SU-DHL-6 (cell line): ENCODE measurements around the gene LIMCH1.

Source experiments
- H2AFZ ChIP-seq: fragments of 200-600 bp; sonication (generic); 2 replicates; pipeline ENCODE4 v1.6.1; 2014; ENCODE audit warnings: low read depth, mild to moderate bottlenecking, moderate library complexity, mixed read lengths, antibody characterized with exemption, low read length; ENCODE audit not compliant: severe bottlenecking
- H3F3A ChIP-seq: fragments of 200-600 bp; shearing (Covaris generic); 2 replicates; pipeline ENCODE4 v1.6.0; 2016; ENCODE audit warnings: antibody characterized with exemption, mild to moderate bottlenecking; ENCODE audit not compliant: insufficient read depth
- H3K27ac ChIP-seq: fragments of 200-600 bp; sonication (generic); 2 replicates; pipeline ENCODE4 v1.5.1; 2016; ENCODE audit warnings: low read depth, mild to moderate bottlenecking, low read length, moderate library complexity, mixed read lengths
- H3K27me3 ChIP-seq: fragments of 200-600 bp; sonication (generic), shearing (Covaris generic); 2 replicates; pipeline ENCODE4 v1.6.0; 2014; ENCODE audit warnings: mild to moderate bottlenecking, low read length
- H3K36me3 ChIP-seq: fragments of 200-600 bp; sonication (generic); 2 replicates; pipeline ENCODE4 v1.6.1; 2014; ENCODE audit warnings: mild to moderate bottlenecking, low read length, mixed read lengths
- H3K4me2 ChIP-seq: fragments of 300-600, 200-600 bp; shearing (Covaris generic), sonication (generic); 2 replicates; pipeline ENCODE4 v1.6.0; 2014; ENCODE audit warnings: low read length, low read depth, mild to moderate bottlenecking; ENCODE audit not compliant: poor library complexity, severe bottlenecking
- H3K4me3 ChIP-seq: fragments of 200-600 bp; sonication (generic); 2 replicates; pipeline ENCODE4 v1.5.1; 2014; ENCODE audit warnings: antibody characterized with exemption, low read length, mild to moderate bottlenecking, mixed read lengths; ENCODE audit not compliant: insufficient read depth, poor library complexity, severe bottlenecking
- H3K79me2 ChIP-seq: fragments of 200-600 bp; sonication (generic); 2 replicates; pipeline ENCODE4 v1.6.1; 2014; ENCODE audit warnings: mild to moderate bottlenecking, low read length, moderate library complexity; ENCODE audit not compliant: insufficient read depth
- H3K9ac ChIP-seq: fragments of 200-600 bp; sonication (generic); 2 replicates; pipeline ENCODE4 v1.7.0; 2014; ENCODE audit warnings: mild to moderate bottlenecking, low read length
- H3K9me2 ChIP-seq: fragments of 200-600 bp; sonication (generic); replicated peaks from 2 replicates; pipeline ENCODE4 v1.6.1; 2014; ENCODE audit warnings: low read length; ENCODE audit not compliant: insufficient read depth
- H3K9me3 ChIP-seq: fragments of 200-600 bp; sonication (generic); 2 replicates; pipeline ENCODE4 v1.6.1; 2014; ENCODE audit warnings: low read length, mixed read lengths; ENCODE audit not compliant: insufficient read depth
- H4K20me1 ChIP-seq: fragments of 200-600 bp; sonication (generic); 2 replicates; pipeline ENCODE4 v1.6.1; 2014; ENCODE audit warnings: low read depth, mild to moderate bottlenecking, antibody characterized with exemption, low read length, moderate library complexity, mixed read lengths
- EZH2phosphoT487 ChIP-seq: fragments of 200-600 bp; sonication (generic), shearing (Covaris generic); conservative IDR thresholded peaks from 2 replicates; pipeline ENCODE4 v1.6.1; 2018; ENCODE audit warnings: mild to moderate bottlenecking, antibody characterized with exemption, low read length, moderate library complexity, mixed read lengths
- TF ChIP-seq, protein P1 (sequence below): fragments of 200-600 bp; sonication (generic); IDR thresholded peaks from one replicate; pipeline ENCODE4 v1.5.1; 2017; ENCODE audit warnings: antibody characterized with exemption, mild to moderate bottlenecking, low read length, moderate library complexity; ENCODE audit not compliant: insufficient read depth, poor library complexity, severe bottlenecking

Gene LIMCH1

DNA sequence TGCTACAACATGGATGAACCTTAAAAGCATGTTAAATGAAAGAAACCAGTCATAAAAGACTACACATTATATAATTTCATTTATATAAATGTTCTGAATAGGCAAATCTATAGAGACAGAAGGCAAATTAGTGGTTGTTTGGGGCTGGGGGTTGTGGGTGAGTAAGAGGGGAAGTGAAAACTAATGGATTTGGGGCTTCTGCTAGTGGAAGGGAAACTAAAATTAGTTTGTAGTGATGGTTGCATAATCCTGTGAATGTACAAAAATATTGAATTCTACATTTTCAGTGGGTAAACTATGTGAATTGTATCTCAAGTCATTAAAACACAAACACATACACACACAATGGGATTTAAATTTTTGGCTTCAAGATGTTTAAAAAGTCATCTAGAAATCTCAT lies 25.4 kb upstream of the LIMCH1 start:
- Histone ChIP-seq H3K9ac (no peak overlapping the region), H3K27me3 (no peaks in the 10 kb centered on the region)
- no peak for TF ChIP-seq EZH2phosphoT487
- TF ChIP-seq, protein P1, sequence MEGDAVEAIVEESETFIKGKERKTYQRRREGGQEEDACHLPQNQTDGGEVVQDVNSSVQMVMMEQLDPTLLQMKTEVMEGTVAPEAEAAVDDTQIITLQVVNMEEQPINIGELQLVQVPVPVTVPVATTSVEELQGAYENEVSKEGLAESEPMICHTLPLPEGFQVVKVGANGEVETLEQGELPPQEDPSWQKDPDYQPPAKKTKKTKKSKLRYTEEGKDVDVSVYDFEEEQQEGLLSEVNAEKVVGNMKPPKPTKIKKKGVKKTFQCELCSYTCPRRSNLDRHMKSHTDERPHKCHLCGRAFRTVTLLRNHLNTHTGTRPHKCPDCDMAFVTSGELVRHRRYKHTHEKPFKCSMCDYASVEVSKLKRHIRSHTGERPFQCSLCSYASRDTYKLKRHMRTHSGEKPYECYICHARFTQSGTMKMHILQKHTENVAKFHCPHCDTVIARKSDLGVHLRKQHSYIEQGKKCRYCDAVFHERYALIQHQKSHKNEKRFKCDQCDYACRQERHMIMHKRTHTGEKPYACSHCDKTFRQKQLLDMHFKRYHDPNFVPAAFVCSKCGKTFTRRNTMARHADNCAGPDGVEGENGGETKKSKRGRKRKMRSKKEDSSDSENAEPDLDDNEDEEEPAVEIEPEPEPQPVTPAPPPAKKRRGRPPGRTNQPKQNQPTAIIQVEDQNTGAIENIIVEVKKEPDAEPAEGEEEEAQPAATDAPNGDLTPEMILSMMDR = no peak

DNA sequence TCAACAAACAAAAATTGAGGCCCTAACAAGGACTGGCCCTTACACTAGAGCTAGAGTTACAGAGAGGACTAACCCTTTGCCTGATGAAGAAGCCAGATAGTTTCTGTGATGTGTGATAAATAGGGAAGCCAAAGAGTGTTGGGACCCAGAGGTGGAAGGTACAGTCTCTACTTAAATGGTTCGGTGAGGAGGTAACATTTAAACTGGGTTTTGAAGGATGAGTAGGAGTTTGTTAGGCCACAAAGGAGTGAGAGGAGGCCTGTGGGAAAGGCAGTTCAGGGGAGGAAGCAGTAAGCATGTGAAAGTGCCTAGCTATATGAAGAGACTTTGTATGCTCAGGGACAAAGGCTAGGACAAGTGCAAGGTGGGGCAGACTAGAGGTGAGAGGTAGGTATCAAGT lies 23.8 kb upstream of the LIMCH1 start:
- no peak overlapping the region for H2AFZ ChIP-seq
- no peak overlapping the region for H3K4me3 ChIP-seq
- H3K36me3 ChIP-seq = no peaks in the 10 kb centered on the region
- no peaks in the 10 kb centered on the region for H3F3A ChIP-seq
- no peaks in the 10 kb centered on the region for H3K79me2 ChIP-seq
- H3K9me3 ChIP-seq = no peaks in the 10 kb centered on the region
- no peak overlapping the region for H3K27ac ChIP-seq
- H3K9me2 ChIP-seq = no peaks in the 10 kb centered on the region
- H3K9ac ChIP-seq = no peak overlapping the region
- no peak overlapping the region for H3K4me2 ChIP-seq
- no peak for TF ChIP-seq EZH2phosphoT487
- TF ChIP-seq, protein P1 = no peak
- H4K20me1 ChIP-seq = no peaks in the 10 kb centered on the region
- H3K27me3 ChIP-seq = no peaks in the 10 kb centered on the region

More for the DNA sequence above, 25.4 kb upstream of the LIMCH1 start:
- no peak overlapping the region for H2AFZ ChIP-seq
- H3F3A ChIP-seq = no peaks in the 10 kb centered on the region
- no peaks in the 10 kb centered on the region for H3K9me2 ChIP-seq
- H4K20me1 ChIP-seq = no peaks in the 10 kb centered on the region
- H3K4me2 ChIP-seq = no peak overlapping the region
- no peak overlapping the region for H3K27ac ChIP-seq
- H3K4me3 ChIP-seq = no peak overlapping the region
- H3K9me3 ChIP-seq = no peaks in the 10 kb centered on the region
- H3K36me3 ChIP-seq = no peaks in the 10 kb centered on the region
- no peaks in the 10 kb centered on the region for H3K79me2 ChIP-seq

DNA sequence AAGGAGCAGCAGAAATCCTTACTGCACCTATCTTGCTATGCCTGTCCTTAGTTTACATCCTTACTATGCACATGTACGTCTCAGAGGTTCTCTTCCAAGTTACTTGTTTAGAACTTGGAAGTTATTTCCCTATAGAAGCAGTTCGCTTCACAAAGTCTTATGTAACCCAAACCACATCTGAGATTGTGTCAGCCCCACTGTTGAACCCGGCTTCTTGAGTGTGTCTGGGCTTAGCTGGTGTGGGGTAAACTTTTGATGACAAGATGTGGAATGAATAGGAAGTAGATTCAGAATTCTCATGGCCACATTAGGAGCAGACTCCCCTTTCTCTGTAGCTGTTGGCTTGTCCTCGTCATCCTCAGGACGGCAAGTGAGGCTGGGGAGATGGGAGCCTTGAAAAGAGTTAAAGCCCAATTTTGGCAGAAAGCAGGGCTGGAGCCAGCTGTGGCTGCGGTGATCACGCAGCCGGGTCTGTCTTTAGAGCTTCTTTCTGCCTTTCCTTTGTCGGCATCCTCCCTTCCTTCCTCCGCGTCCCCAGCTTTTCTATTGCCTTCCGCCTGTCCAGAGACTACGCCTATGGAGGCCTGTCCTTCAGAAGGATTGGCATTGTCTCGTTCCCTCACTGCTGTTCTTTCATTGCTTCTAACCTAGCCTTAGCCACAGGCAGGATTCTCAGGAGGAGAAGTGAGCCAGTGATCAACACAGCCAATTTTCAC lies 23.0 kb upstream of the LIMCH1 start:
- H3K79me2 ChIP-seq = no peaks in the 10 kb centered on the region
- no peak overlapping the region for H3K4me3 ChIP-seq
- no peaks in the 10 kb centered on the region for H4K20me1 ChIP-seq
- H3K9ac ChIP-seq = no peak overlapping the region
- no peaks in the 10 kb centered on the region for H3K36me3 ChIP-seq
- H3K9me3 ChIP-seq = no peaks in the 10 kb centered on the region
- no peak overlapping the region for H2AFZ ChIP-seq
- no peak overlapping the region for H3K4me2 ChIP-seq
- no peak overlapping the region for H3K27ac ChIP-seq
- TF ChIP-seq EZH2phosphoT487 = no peak
- TF ChIP-seq, protein P1 = no peak
- H3K27me3 ChIP-seq = no peaks in the 10 kb centered on the region
- H3K9me2 ChIP-seq = no peaks in the 10 kb centered on the region
- no peaks in the 10 kb centered on the region for H3F3A ChIP-seq
